Activated naive CD4-positive, alpha-beta T cell treated with anti-CD3 and anti-CD28 coated beads for 36 hours (primary cell): ENCODE results near the gene PTPRN2. TPM values are rescaled to one million over a fixed set of nuclear protein-coding genes. Genes with fewer than 3 reads are reported as not detected.
"Not testable (repeated sequence)": the region's sequence is repeated elsewhere in the genome, so short reads cannot be mapped to it uniquely, and the experiment has no call there.

Experiments used
- CTCF ChIA-PET: fragments of 350-600 bp; sonication (Branson Sonifier 250); formaldehyde crosslinking; loops from one replicate; lab custom pipeline; 2021; ENCODE audit warnings: antibody characterized with exemption; lab: Charles Lee
- DNase-seq: peaks from one replicate; pipeline ENCODE4 v3.0.0-alpha.2; 2020
- H3K27ac Mint-ChIP-seq: one replicate; pipeline ENCODE4 v1.8.0; 2021; ENCODE audit warnings: mild to moderate bottlenecking, mixed read lengths
- H3K27me3 Mint-ChIP-seq: one replicate; pipeline ENCODE4 v1.8.0; 2021; ENCODE audit warnings: low read depth, mixed read lengths
- H3K36me3 Mint-ChIP-seq: one replicate; pipeline ENCODE4 v1.8.0; 2021; ENCODE audit warnings: low read depth, mixed read lengths
- H3K4me1 Mint-ChIP-seq: one replicate; pipeline ENCODE4 v1.8.0; 2021; ENCODE audit warnings: low read depth, mixed read lengths
- H3K4me3 Mint-ChIP-seq: one replicate; pipeline ENCODE4 v1.8.0; 2021; ENCODE audit warnings: mild to moderate bottlenecking, moderate library complexity, mixed read lengths
- H3K9me3 Mint-ChIP-seq: one replicate; pipeline ENCODE4 v1.8.0; 2021; ENCODE audit warnings: mixed read lengths
- intact Hi-C: fragments of 100-400 bp; cut with micrococcal nuclease; formaldehyde crosslinking; loops from one replicate; pipeline ENCODE4 v1.15.1; 2023
- total RNA-seq, 2 experiments: library from RNA; stranded (reverse); gene quantifications; one replicate each; pipeline ENCODE4 v1.2.3, GENCODE V29; 2021

PTPRN2 gene
- total RNA-seq, 2 experiments from 2014 or later, result 0.54 to 0.62 TPM

GRCh38 chr7:158409120-158409519 is 178.5 kb downstream of the PTPRN2 start:
- no peak overlapping the region for H3K4me3 Mint-ChIP-seq
- DNase-seq, result no peak
- CTCF ChIA-PET, result interaction anchor here (0.7 to 0.9 kb wide), 2 partner anchors 55 to 164 kb away, joined by 3 read pairs; no protein-coding TSS in a partner anchor
- no peaks in the 10 kb centered on the region for H3K4me1 Mint-ChIP-seq
- H3K27ac Mint-ChIP-seq, result no peak overlapping the region
- no peaks in the 10 kb centered on the region for H3K9me3 Mint-ChIP-seq
- intact Hi-C loops, result no loop called here
- no peaks in the 10 kb centered on the region for H3K36me3 Mint-ChIP-seq
- peaks cover 3% of the 10 kb centered on the region for H3K27me3 Mint-ChIP-seq

- intact Hi-C loops, result no loop called here
- Mint-ChIP-seq H3K27ac (no peak overlapping the region), H3K27me3 (peaks cover 3% of the 10 kb centered on the region), H3K4me3 (no peak overlapping the region), H3K36me3 (no peaks in the 10 kb centered on the region), H3K4me1 (no peaks in the 10 kb centered on the region), H3K9me3 (no peaks in the 10 kb centered on the region)
- CTCF ChIA-PET, result no interaction called here
- no peak for DNase-seq
These were observed 179.2 kb downstream of the PTPRN2 start for GRCh38 chr7:158408318-158408920.

GRCh38 chr7:158407581-158408317 is 179.9 kb downstream of the PTPRN2 start:
- DNase-seq, result no peak
- Mint-ChIP-seq H3K9me3 (no peaks in the 10 kb centered on the region), H3K4me1 (no peaks in the 10 kb centered on the region), H3K27ac (no peak overlapping the region), H3K27me3 (no peaks in the 10 kb centered on the region), H3K4me3 (no peak overlapping the region), H3K36me3 (no peaks in the 10 kb centered on the region)
- intact Hi-C loops, result no loop called here
- CTCF ChIA-PET, result no interaction called here

- CTCF ChIA-PET, result interaction anchor here (0.6 kb wide), 1 partner anchor 207 kb away, joined by 3 read pairs; no protein-coding TSS in a partner anchor
- no peak overlapping the region for H3K27ac Mint-ChIP-seq
- DNase-seq, result no peak
- H3K27me3 Mint-ChIP-seq, result no peaks in the 10 kb centered on the region
- H3K9me3 Mint-ChIP-seq, result no peaks in the 10 kb centered on the region
- H3K4me1 Mint-ChIP-seq, result no peaks in the 10 kb centered on the region
- no peaks in the 10 kb centered on the region for H3K36me3 Mint-ChIP-seq
- H3K4me3 Mint-ChIP-seq, result no peak overlapping the region
- intact Hi-C loops, result no loop called here
These were observed 180.8 kb downstream of the PTPRN2 start for GRCh38 chr7:158406801-158407200.

GRCh38 chr7:158406364-158406763 is 181.3 kb downstream of the PTPRN2 start:
- Mint-ChIP-seq H3K4me3 (no peak overlapping the region), H3K27ac (no peak overlapping the region), H3K27me3 (peaks cover 2% of the 10 kb centered on the region), H3K36me3 (no peaks in the 10 kb centered on the region), H3K9me3 (no peaks in the 10 kb centered on the region), H3K4me1 (no peaks in the 10 kb centered on the region)
- no peak for DNase-seq
- CTCF ChIA-PET, result interaction anchor here (0.6 kb wide), 1 partner anchor 208 kb away, joined by 3 read pairs; no protein-coding TSS in a partner anchor
- intact Hi-C loops, result no loop called here

GRCh38 chr7:158405771-158406170 is 181.9 kb downstream of the PTPRN2 start:
- CTCF ChIA-PET, H3K27ac Mint-ChIP-seq, H3K4me1 Mint-ChIP-seq, DNase-seq, H3K27me3 Mint-ChIP-seq, intact Hi-C loops, H3K36me3 Mint-ChIP-seq, H3K9me3 Mint-ChIP-seq, H3K4me3 Mint-ChIP-seq: not testable (repeated sequence)

- H3K36me3 Mint-ChIP-seq, result no peaks in the 10 kb centered on the region
- H3K27ac Mint-ChIP-seq, result no peak overlapping the region
- H3K4me3 Mint-ChIP-seq, result no peak overlapping the region
- intact Hi-C loops, result no loop called here
- DNase-seq, result no peak
- no peaks in the 10 kb centered on the region for H3K4me1 Mint-ChIP-seq
- CTCF ChIA-PET, result no interaction called here
- peaks cover 2% of the 10 kb centered on the region for H3K27me3 Mint-ChIP-seq
- H3K9me3 Mint-ChIP-seq, result no peaks in the 10 kb centered on the region
These were observed 182.3 kb downstream of the PTPRN2 start for GRCh38 chr7:158405324-158405723.

- H3K4me1 Mint-ChIP-seq, result no peaks in the 10 kb centered on the region
- H3K36me3 Mint-ChIP-seq, result no peaks in the 10 kb centered on the region
These were observed 183.4 kb downstream of the PTPRN2 start for GRCh38 chr7:158404031-158404761.

GRCh38 chr7:158403013-158403821 is 184.4 kb downstream of the PTPRN2 start:
- Mint-ChIP-seq H3K9me3 (peaks cover 11% of the 10 kb centered on the region), H3K27ac (no peak overlapping the region), H3K4me1 (no peaks in the 10 kb centered on the region), H3K36me3 (peaks cover 1% of the 10 kb centered on the region), H3K27me3 (peaks cover 2% of the 10 kb centered on the region), H3K4me3 (no peak overlapping the region)
- intact Hi-C loops, result no loop called here
- no peak for DNase-seq
- CTCF ChIA-PET, result no interaction called here

More at GRCh38 chr7:158404031-158404761, 183.4 kb downstream of the PTPRN2 start:
- intact Hi-C loops, result no loop called here
- Mint-ChIP-seq H3K27ac (no peak overlapping the region), H3K9me3 (peaks cover 3% of the 10 kb centered on the region), H3K27me3 (peaks cover 2% of the 10 kb centered on the region), H3K4me3 (no peak overlapping the region)
- no peak for DNase-seq
- CTCF ChIA-PET, result no interaction called here

- CTCF ChIA-PET, result no interaction called here
- intact Hi-C loops, result no loop called here
- H3K4me3 Mint-ChIP-seq, result no peak overlapping the region
- H3K4me1 Mint-ChIP-seq, result no peaks in the 10 kb centered on the region
- H3K27me3 Mint-ChIP-seq, result peaks cover 2% of the 10 kb centered on the region
- no peak for DNase-seq
- H3K27ac Mint-ChIP-seq, result no peak overlapping the region
- peaks cover 1% of the 10 kb centered on the region for H3K36me3 Mint-ChIP-seq
- H3K9me3 Mint-ChIP-seq, result peaks cover 13% of the 10 kb centered on the region
These were observed 185.2 kb downstream of the PTPRN2 start for GRCh38 chr7:158402471-158402870.

GRCh38 chr7:158401826-158402225 is 185.8 kb downstream of the PTPRN2 start:
- DNase-seq, result no peak
- Mint-ChIP-seq H3K27ac (no peak overlapping the region), H3K27me3 (peaks cover 2% of the 10 kb centered on the region), H3K4me3 (no peak overlapping the region), H3K9me3 (peaks cover 13% of the 10 kb centered on the region), H3K36me3 (peaks cover 1% of the 10 kb centered on the region), H3K4me1 (no peaks in the 10 kb centered on the region)
- intact Hi-C loops, result no loop called here
- CTCF ChIA-PET, result no interaction called here

GRCh38 chr7:158401295-158401694 is 186.3 kb downstream of the PTPRN2 start:
- DNase-seq, result no peak
- peaks cover 13% of the 10 kb centered on the region for H3K9me3 Mint-ChIP-seq
- peaks cover 1% of the 10 kb centered on the region for H3K36me3 Mint-ChIP-seq
- no peak overlapping the region for H3K4me3 Mint-ChIP-seq
- intact Hi-C loops, result no loop called here
- H3K27ac Mint-ChIP-seq, result no peak overlapping the region
- no peaks in the 10 kb centered on the region for H3K4me1 Mint-ChIP-seq
- CTCF ChIA-PET, result no interaction called here
- H3K27me3 Mint-ChIP-seq, result peaks cover 2% of the 10 kb centered on the region
